Hepatocyte (in vitro differentiated cells): Measurements from ENCODE around the gene OPCML.

Experiments used
- CTCF ChIP-seq: fragments of 200-600 bp; sonication (generic); IDR thresholded peaks from 2 replicates; pipeline ENCODE4 v1.5.1; 2016; ENCODE audit warnings: antibody characterized with exemption, mild to moderate bottlenecking; ENCODE audit not compliant: poor library complexity
- EZH2 ChIP-seq: fragments of 200-600 bp; sonication (generic); IDR thresholded peaks from 2 replicates; pipeline ENCODE4 v1.6.1; 2016; ENCODE audit warnings: antibody characterized with exemption, mild to moderate bottlenecking, borderline replicate concordance
- EZH2phosphoT487 ChIP-seq: fragments of 200-600 bp; sonication (generic); IDR thresholded peaks from one replicate; pipeline ENCODE4 v1.6.1; 2018; ENCODE audit warnings: antibody characterized with exemption, mild to moderate bottlenecking, low read depth, moderate library complexity; ENCODE audit not compliant: unreplicated experiment, severe bottlenecking

- TF ChIP-seq EZH2 (no peak), CTCF (no peak), EZH2phosphoT487 (no peak)
Measured at GRCh38 chr11:133339495-133340140, 192.7 kb downstream of the OPCML start.
